HG02852 (cell line): ENCODE measurements around the gene MTOR.
"Not testable (repeated sequence)": the region's sequence is repeated elsewhere in the genome, so short reads cannot be mapped to it uniquely, and the experiment has no call there.

ENCODE experiments used
- ATAC-seq: cut with Tn5 transposase; IDR thresholded peaks from one replicate; pipeline ENCODE4 v1.9.1; 2021; ENCODE audit warnings: mild to moderate bottlenecking, moderate library complexity; ENCODE audit not compliant: unreplicated experiment

MTOR gene

DNA sequence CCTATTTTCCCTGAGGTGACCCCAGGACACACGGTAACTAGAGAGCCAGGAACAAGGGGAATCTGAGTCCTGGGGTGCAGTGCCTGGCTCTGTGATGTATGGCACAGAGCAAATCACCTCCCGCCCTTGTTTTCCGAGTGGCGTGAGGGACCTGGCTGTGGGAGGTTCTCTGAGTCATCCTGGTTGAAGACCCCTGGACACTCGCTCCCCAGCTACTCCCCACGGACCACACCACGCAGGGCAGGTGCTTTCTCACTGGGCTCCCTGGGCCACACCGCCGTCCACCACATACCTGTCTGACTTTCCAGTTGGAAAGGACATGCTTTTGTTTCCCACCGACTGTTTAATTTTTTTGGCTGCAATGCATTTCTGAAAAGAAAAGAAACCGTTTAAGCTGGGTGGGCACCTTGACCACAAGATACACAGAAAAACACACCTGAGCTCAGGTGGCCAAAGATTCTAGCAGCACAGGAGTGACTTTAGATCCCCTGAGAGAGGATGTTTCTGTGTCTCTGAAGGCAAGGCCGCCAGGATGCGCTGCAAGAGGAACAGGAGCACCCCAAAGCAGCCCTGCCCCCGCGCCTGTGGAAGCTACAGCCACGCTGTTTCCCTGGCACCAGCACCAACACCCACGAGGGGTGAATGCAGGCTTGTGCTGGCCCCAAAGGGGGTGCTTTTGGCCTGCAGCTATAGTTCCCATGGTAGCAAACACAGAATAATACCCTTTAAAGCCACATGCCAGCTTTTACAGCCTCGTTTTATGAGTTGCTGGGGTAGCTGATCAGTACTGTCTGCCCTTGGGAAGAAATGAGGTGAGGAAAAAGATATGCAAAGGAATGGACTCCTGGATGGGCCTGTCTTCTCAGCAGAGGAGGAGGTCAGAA, 194.4 kb downstream of the MTOR start:
- ATAC-seq: no peak

DNA sequence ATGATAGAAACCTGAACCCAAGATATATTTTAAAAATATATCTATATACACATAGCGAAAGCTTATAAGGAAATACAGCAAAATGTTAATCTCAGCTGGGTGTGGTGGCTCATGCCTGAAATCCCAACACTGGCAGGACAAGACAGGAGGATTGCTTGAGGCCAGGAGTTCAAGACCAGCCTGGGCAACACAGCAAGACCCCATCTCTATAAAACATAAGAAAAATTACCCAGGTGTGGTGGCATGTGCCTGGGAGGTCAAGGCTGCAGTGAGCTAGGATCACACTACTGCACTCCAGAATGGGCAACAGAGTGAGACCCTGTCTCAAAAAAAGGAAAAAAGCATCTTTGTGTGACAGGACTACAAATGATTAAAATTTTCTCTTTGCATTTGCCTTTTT, 196.6 kb downstream of the MTOR start:
- no peak for ATAC-seq

DNA sequence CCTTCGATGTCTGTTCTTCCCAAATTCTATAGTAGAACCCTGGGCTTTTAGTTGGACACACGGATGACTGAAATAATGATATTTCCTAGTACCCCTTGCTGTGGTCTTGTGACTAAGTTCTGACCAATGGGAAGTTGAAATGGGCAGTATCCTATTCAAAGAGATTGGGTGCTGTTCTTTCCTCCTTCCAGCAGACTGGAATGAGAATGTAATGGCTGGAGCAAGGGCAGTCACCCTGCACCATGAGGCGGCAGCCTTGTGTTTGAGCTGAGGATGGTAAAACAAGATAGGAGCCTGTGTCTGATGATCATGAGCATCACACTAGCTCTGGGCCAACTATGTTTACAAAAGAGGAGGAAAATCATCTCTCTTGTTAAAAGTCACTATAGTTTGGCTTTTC, 197.4 kb downstream of the MTOR start:
- no peak for ATAC-seq

DNA sequence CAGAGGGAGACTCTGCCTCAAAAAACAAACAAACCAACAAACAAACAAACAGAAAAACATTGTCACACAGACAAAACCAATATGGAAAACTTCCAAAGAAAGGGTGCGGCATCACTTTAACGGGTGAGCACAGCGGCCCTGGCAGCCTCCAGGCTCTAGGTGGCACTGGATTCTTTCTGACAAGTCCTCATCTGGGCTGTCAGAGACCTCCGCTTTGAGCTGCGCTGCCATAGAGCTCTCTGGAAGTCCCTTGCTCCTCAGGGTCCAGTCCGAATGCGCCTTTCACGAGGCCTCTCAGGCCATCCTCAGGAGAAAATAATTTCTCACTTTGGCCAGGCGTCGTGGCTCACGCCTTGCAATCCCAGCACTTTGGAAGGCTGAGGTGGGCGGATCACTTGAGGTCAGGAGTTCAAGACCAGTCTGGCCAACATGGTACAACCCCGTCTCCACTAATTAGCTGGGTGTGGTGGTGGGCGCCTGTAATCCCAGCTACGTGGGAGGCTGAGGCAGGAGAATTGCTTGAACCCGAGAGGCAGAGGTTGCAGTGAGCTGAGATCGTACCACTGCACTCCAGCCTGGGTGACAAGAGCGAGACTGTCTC, 198.3 kb downstream of the MTOR start:
- ATAC-seq: not testable (repeated sequence)

DNA sequence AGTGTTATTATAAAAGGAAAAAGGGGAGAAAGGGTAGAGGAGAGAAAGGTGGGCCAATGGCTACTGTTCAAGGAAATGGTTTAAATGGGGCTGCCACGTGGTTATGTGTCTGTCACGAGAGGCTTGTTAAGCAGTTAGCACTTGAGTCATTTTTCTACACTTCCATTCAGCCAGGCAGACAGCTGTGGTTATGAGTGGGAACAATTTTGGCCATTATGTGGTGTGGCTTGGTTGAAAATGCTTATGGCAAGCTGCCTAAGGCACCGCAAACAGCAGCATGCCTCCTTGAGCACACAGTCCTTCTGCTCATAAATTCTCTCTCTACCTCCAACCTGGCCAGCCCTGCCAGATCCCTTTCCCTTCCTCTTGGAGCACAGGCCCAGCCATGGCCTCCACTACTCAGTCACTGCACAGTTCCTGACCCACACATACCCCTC, 199.4 kb downstream of the MTOR start:
- no peak for ATAC-seq

DNA sequence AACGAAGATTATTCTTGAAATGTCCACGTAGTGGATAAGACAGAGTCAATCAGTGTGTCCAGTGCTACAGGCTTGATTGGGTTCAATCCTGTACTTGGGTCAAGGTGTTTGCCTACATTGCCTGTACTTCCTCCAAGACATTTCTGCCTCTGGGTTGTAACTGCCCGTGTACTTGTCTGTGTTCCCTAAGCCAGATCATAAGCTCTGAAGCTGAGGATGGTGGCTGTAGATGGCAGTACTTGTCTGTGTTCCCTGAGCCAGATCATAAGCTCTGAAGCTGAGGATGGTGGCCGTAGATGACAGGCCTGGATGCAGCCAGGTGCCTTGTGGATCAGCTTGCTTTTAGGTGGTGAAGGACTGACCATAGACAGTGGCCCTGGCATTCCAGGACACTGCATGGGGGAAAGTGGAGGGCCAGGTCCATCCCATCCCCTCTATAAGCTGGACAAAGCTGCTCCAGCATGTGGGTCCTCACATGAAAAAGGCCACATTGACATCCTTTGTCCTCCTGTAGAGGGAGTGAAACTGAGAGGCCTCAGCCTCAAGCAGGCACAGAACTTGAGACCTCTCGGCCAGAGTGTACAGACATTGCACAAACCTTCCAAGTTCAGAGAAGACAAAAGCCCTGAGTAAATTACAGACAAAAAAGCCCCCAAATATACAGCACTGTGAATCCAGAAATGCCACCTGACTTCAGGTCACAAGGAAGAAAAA, 200.5 kb downstream of the MTOR start:
- ATAC-seq: no peak

DNA sequence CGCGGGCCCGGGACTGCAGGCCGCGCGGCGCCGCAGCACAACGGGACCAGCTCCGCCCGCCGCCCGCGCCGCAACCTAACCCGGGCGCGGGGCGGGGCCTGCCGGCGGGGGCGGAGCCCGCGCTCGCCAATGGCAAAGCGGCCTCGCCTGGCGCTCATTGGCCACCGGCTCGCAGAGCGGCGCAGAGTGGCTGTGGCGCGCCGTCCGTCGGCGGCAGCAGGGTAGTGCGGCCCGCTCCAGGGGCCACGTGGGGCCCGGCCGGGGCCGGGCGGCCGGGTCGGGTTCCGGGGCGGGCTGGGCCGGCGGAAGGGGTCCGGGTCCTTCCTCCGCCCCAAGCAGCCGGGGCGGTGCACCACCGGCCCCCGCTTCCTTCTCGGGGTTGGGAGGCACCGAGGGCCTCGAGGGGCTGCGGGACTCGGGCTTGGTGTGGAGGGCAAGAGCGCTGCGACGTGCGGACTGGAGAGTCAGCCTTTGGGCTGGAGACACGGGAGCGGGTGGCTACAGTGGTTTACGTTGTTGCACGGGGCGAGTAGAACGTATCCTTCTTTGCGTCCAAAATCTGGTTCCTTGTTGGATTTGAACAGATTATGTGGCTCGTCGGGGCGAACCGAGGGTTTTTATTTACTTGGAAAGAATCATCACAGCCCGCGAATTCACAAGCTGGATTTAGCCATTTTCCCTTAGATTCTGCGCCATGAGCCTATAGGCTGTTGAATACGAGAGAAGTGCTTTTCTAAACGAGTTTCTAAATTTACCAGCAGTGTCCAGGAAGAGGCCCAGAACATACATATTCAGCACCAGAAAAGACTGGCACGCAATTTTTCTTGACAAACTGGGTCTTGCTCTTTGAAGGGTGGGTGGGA, 202.2 kb downstream of the MTOR start, which contains the start of gene SRM:
Gene SRM, minus strand, starts transcription at position 51 of the 863 bp plus-strand sequence. CDS start 75 bp downstream, outside the sequence.
- ATAC-seq: peak; percentile 86

DNA sequence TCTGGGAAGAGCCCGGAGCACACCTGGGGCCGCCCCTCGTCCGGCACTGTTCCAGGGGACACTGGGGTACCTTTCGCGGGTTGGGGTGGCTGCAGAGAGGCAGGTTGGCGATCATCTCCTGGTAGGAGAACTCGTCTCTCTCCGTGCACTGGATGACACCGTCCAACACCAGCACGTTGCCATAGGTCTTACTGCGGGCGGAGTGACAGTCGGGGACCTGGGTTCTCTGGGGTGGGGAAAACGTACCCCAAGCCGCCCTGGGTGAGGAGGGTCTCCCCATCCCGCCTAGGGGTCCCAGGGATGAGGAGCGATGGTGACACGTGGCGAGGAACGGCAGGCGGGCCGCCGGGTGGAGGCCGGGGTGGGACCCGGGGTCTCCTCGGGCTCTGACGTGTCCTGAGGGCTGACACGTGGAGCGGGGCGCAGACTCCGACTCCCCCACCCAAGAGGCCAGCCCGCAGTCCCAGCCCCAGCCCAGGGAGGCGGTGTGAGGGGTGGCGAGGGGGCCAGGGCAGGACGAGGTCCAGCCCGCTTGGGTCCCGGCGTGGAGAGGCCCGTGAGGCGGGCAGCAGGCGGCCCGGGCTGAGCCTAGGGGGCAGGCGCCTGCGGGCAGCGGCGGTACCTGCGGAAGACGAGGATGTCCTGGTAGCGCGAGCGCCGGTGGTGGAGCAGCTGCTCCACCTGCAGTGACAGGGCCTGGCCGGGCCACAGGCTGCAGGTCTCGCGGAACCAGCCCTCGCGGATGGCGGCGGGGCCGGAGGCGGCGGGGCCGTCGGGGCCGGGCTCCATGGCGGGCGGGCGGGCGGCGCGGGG, 203.0 kb downstream of the MTOR start:
- peak; percentile 26 for ATAC-seq

DNA sequence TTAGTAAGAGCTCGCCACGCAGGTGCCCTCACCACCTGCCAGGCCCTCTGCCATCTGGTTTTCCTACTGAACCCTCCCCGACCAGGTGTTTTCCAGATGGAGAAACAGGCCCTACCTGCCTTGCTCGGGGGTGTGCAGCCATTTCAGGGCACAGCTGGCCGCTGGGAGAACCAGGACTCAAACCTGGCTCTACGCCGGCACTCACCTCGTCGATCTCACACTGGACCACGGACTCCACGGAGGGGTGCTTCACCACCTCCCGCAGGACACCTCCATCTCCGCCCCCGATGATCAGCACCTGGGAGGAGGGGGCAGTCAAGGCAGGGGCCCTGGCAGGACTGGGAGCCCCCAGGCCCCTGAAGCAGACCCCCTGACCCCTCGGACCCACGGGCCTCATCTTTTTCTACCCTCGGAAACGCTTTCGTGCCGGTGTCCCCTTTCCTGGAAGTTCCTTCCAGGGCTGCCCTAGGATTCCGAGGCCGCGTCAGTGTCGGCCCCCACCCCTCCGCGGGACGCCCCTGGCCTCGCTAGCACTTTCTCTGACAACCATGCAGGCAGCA, 203.7 kb downstream of the MTOR start:
- no peak for ATAC-seq

DNA sequence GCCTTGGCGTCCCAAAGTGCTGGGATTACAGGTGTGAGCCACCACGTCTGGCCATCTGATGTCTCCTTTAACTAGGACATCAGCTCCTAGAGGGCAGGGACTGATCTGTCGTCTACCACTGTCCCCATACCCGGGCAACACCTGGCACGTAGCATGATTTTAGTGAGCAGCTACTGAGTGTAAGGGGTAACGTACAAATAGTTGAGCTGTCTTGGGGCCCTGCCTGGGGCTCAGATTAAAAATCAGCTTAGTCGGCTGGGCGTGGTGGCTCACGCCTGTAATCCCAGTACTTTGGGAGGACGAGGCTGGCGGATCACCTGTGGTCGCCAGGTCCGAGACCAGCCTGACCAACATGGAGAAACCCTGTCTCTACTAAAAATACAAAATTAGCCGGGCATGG, 204.3 kb downstream of the MTOR start:
- ATAC-seq: no peak

DNA sequence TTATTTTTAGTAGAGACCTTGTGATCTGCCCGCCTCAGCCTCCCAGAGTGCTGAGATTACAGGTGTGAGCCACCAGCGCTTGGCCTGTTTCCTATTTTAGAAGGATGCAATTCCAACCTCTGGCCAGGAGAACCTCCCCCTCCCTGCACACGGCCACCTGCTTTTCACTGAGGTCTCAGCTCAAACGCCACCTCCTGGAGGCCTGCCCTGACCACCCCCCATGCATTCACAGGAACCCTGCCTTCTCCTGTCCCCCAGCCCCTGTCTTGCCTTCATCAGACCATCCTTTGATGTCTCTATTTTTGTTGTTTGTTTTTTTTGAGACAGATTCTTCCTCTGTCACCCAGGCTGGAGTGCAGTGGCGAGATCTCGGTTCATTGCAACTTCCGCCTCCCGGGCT, 204.9 kb downstream of the MTOR start:
- ATAC-seq: no peak
